GM19351 (cell line): ENCODE results near the gene PTPRK.
A peak's percentile ranks its signal among the peaks of the same experiment; 100 is the strongest.

ENCODE experiments used
- ATAC-seq: cut with Tn5 transposase; IDR thresholded peaks from one replicate; pipeline ENCODE4 v1.9.1; 2021; ENCODE audit warnings: mild to moderate bottlenecking, moderate library complexity; ENCODE audit not compliant: unreplicated experiment

PTPRK gene

DNA sequence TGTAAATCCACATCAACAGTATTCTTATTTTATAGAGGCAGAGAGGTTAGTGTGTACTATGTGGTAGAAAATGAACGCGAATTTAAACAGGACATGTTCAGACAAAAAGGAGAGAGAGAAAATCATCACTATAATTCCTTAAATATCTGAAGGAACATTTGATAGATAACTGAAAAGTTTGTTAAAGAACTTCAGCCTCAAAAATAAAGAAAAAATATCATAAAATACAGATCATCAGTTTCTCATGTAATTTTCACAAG is 169.2 kb downstream of the PTPRK start:
- ATAC-seq = no peak

DNA sequence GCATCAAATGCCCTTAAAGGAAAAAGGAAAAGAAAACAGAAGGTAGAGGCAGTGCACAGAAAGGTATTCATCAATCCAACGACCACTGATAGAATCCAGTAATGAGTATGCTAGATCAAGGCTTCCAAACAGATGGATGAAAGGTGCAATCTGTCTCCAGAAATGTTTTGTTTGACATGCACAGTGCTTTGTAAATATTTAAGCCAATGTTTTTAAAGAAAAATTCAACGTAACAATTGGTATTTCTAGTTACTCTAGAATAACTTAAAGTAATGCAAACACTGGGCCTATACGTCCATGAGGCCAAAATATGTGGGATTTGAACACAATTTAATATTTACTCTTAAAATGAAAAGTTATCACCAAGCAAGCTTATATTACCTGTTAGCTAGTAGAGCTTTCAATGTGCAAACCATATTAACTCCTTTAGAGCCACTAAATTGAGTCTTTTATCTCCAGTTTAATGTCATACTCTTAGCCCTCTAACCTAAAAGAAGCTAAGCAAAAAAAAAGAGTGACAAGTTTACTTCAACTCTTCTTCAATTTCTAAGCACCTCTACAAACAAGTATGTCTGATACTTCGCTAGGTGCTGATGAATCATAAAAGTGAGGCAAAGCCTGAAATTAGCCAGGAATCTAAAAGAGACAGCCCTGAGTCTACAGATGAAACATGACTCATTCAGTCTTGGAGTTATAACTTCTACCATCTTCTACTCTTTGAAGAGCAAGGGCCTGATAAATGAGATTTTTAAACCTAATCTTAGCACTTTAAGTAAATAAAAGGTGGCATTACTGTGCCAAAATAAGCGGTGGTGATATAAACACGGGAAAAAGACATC is 169.8 kb downstream of the PTPRK start:
- ATAC-seq = no peak

DNA sequence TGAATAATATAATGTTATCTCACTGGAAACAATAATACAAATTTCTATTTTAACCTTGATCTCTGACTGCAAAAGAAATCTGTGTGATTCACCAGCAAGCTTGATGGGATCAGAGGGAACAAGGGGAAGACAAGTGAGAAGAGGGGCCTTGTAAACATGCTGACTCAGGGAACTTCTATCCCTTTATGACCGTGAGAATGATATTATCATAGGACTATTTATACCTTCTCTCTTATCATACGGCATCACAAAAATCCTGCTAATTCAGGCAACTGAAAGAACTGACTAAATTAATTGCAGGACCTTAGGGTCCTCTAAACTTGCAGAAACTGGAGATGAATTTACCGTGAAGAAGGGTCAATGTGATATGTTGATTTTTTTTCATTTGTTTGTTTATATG is 173.3 kb downstream of the PTPRK start:
- ATAC-seq = no peak

DNA sequence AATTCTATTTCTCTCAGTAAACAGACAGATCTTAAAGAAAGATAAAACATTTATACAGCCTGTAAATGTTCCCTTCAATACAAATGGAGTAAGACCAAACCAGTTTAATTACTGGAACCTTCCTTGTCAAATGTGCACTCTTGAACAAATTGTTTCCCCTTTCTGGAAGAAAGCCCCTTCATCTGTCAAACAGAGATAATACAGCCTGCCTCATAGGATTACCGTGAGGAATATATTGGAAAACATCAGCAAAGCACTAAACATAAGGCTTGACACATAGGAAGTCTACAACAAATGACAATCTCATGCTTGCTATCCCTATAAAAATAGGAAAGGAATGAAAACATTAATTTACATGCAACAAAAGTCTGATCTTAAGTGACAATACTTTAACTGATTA is 173.8 kb downstream of the PTPRK start:
- ATAC-seq = no peak

- ATAC-seq = no peak
Observed at GRCh38 chr6:128345278-128345677, 175.1 kb downstream of the PTPRK start.

GRCh38 chr6:128343706-128344105 is 176.7 kb downstream of the PTPRK start:
- no peak for ATAC-seq

DNA sequence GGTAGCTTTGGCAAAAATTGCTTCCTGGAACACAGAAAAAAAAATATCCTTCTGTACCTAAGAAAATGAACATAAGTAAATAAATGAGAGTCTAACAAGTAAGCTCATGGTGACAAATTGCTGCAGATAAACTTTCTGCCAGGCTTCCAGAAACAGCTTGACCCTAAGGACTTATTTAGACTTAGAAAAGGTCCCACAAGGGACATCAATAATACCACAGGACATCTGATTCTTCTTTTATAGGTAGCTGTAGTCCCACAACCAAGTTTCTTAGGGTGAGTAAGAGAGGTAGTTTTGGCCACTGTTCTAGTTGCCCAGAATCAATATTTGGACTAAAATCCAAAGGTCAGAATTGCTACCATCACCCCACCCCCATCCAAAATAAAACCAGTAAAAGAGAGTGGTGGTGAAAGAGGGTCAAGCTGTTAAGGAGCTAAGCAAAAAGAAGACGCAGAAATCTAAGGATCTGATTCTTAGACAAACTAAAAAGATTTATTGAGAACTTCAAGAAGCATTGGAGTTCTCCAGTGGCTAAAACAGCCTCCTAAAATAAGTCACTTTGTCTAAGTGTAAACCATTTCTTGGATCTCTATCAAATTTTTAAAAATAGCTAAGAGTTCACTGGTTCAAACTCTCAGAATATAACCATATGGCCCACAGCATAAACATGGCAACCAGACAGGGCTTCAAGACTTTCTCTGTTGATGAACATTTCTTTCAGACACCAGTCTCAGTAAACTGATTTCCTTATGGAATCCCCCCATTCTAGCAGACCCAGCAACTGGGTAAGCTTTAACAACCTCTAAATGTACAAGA is 180.6 kb downstream of the PTPRK start:
- no peak for ATAC-seq

GRCh38 chr6:128337619-128338018 is 182.8 kb downstream of the PTPRK start:
- ATAC-seq = no peak

DNA sequence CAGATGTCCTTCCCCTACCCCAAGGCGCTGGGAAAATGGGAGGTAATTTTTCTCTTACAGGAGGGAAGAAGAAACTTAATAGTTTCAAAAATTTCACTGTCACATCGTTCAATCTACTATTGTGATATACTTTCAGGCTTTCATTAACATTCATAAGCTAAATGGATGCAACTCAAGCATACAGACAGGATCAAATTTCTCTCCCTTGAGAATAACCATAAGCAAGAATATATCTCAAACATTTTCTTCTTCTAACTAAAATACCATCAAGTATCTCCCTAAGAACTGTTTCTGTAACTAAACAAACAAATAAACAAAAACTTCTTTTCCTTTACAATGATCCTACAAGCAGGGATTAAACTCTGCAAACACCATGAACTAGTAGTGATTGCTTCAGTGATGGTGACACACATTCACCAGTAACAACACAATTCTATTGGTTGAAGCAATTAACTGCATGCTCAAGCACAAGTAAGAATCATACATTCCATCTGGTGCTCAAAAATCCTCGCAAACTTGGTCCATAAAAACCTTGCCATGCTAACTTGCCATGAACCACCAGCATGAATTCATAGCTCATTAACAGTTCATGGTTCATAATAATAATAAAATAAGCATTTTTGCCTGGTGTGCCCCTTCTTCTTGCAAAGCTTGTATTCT is 183.8 kb downstream of the PTPRK start:
- ATAC-seq = no peak

GRCh38 chr6:128335963-128336362 is 184.4 kb downstream of the PTPRK start:
- no peak for ATAC-seq

DNA sequence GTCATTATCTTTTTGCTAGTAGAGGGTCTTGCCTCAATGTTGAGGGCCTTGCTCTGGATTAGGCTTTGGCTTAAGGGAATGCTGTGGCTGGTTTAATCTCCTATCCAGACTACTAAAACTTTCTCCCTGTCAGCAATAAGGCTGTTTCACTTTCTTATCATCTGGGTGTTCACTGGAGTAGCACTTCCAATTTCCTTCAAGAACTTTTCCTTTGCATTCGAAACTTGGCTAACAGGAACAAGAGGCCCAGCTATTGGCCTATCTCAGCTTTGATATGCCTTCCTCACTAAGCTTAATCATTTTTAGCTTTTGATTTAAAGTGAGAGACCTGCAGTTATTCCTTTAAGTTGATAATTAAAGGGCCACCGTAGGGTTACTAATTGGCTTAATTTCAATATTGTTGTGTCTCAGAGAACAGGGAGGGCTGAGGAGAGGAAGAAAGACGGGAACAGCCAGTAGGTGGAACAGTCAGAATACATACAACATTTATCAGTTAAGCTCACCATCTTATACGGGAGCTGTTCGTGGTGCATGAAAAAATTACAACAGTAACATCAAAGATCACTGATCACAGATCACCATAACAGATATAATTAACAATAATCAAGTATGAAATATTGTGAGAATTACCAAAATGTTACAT is 186.7 kb downstream of the PTPRK start:
- no peak for ATAC-seq

DNA sequence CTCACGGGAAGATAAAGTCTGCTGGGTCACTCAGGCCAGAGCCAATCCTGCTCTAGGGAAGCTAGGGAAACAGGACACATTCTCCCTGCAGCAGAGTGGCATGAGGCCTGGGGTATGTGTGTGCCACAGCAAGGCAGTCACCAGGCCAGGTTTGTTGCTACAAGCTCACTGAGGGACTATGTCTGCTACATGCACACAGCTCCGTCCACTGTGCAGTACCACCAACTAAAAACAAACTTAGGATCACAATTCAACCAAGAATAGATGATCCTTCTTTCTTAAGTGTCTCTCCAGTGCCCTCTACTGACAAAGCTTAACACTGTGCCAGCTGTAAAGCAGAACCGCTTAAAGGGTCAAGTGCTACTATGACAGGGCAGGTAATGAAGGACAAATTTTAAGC is 192.5 kb downstream of the PTPRK start:
- ATAC-seq = peak; percentile 96

- no peak for ATAC-seq
Observed at GRCh38 chr6:128323011-128323410, 197.4 kb downstream of the PTPRK start.

- no peak for ATAC-seq
Observed at GRCh38 chr6:128319946-128320345, 200.5 kb downstream of the PTPRK start.

- ATAC-seq = no peak
Observed at GRCh38 chr6:128319157-128319556, 201.2 kb downstream of the PTPRK start.

DNA sequence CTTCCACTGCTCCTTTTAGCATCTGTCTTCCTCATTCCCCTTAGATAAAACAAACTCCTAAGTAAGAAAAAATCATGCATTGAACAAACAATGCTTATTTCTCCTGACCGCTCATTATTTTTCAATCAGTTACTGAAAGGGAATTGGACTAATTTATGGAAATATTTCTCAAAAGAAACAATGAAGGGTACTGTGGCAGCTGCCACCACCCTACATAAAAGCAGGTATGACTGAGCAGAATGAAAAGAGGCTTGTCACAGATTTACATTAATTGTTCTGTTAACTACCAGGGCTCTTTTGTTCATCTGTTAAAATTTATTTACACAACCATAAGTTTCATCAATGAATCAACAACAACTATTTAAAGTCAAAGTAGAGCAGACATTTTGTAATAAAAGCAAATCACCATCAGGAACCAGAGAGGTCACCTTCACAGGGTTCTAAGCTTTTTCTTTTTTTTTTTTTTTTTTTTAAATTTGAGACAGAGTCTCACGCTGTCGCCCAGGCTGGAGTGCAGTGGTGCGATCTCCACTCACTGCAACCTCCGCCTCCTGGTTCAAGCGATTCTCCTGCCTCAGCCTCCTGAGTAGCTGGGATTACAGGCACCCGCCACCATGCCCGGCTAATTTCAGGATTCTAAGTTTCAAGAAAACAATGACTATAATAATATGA is 204.0 kb downstream of the PTPRK start:
- no peak for ATAC-seq

- ATAC-seq = no peak
Observed at GRCh38 chr6:128314190-128314589, 206.2 kb downstream of the PTPRK start.

- no peak for ATAC-seq
Observed at GRCh38 chr6:128311944-128312570, 208.3 kb downstream of the PTPRK start.

GRCh38 chr6:128310451-128310850 is 209.9 kb downstream of the PTPRK start:
- ATAC-seq = no peak

- ATAC-seq = no peak
Observed at GRCh38 chr6:128307671-128308070, 212.7 kb downstream of the PTPRK start.
